Natural killer cell (primary cell): Measurements from ENCODE around the gene SLC39A7. TPM values are rescaled to one million over a fixed set of nuclear protein-coding genes. Genes with fewer than 3 reads are reported as not detected.

Experiments
- ATAC-seq, 3 donors: fragments of 150-1000 bp in 2 of 3; fragments of 200-7000 bp in 1 of 3; cut with Tn5 transposase; 1 replicate in 1 of 3; 2 replicates in 2 of 3; pipeline ENCODE4 v1.10.0; 2021; ENCODE audit warnings: mild to moderate bottlenecking in 2 of 3, moderate library complexity in 2 of 3
- DNase-seq, 2 donors: peaks; one replicate each; pipeline versions ENCODE4 v3.0.0 to v3.0.0-alpha.2; 2013 to 2021; ENCODE audit warnings: mixed read lengths in 1 of 2
- H3K27ac ChIP-seq: one replicate; pipeline ENCODE4 v1.5.1; 2013; ENCODE audit warnings: mild to moderate bottlenecking, low read length
- H3K27me3 ChIP-seq: one replicate; pipeline ENCODE4 v1.6.1; 2013; ENCODE audit warnings: low read length; ENCODE audit not compliant: control insufficient read depth, insufficient read depth
- H3K36me3 ChIP-seq: one replicate; pipeline ENCODE4 v1.6.1; 2013; ENCODE audit warnings: low read length; ENCODE audit not compliant: control insufficient read depth, insufficient read depth
- H3K4me1 ChIP-seq: one replicate; pipeline ENCODE4 v1.6.1; 2013; ENCODE audit warnings: low read length; ENCODE audit not compliant: control insufficient read depth, insufficient read depth
- H3K4me3 ChIP-seq: one replicate; pipeline ENCODE4 v1.5.1; 2013; ENCODE audit warnings: low read length
- H3K9me3 ChIP-seq: one replicate; pipeline ENCODE4 v1.6.1; 2013; ENCODE audit warnings: low read length; ENCODE audit not compliant: control insufficient read depth, insufficient read depth
- H3K27ac Mint-ChIP-seq, 2 donors: one replicate each; pipeline ENCODE4 v1.8.0; 2022; ENCODE audit warnings: mild to moderate bottlenecking in 2 of 2, mixed read lengths in 2 of 2, moderate library complexity in 1 of 2
- H3K27me3 Mint-ChIP-seq, 2 donors: one replicate each; pipeline ENCODE4 v1.8.0; 2022; ENCODE audit warnings: low read depth in 2 of 2, mixed read lengths in 2 of 2
- H3K36me3 Mint-ChIP-seq: one replicate; pipeline ENCODE4 v1.8.0; 2022; ENCODE audit warnings: mixed read lengths
- H3K4me1 Mint-ChIP-seq, 2 donors: one replicate each; pipeline ENCODE4 v1.8.0; 2022; ENCODE audit warnings: mixed read lengths in 2 of 2
- H3K4me3 Mint-ChIP-seq: one replicate; pipeline ENCODE4 v1.8.0; 2022; ENCODE audit warnings: mild to moderate bottlenecking, moderate library complexity, mixed read lengths
- H3K9me3 Mint-ChIP-seq, 2 donors: one replicate each; pipeline ENCODE4 v1.8.0; 2022; ENCODE audit warnings: mixed read lengths in 2 of 2
- CTCF ChIP-seq: fragments of 200-600 bp; IDR thresholded peaks from one replicate; pipeline ENCODE4 v1.8.0; 2022; ENCODE audit warnings: antibody characterized with exemption
- WGBS: methylation state at CpG from one replicate; pipeline ENCODE4 v1.1.7; 2013; ENCODE audit warnings: missing lambda C conversion rate; ENCODE audit not compliant: insufficient coverage; 5-methylcytosine and 5-hydroxymethylcytosine counted together
- intact Hi-C: fragments of 100-400 bp; cut with micrococcal nuclease; formaldehyde crosslinking; loops from one replicate; pipeline ENCODE4 v1.14.2; 2022
- total RNA-seq, 4 donors: library from RNA; stranded (reverse); fragments of 120-200 nt in 1 of 4; gene quantifications; one replicate each; pipeline versions ENCODE4 v1.2.3 to v1.2.4, GENCODE V29; 2013 to 2022

Gene SLC39A7
- total RNA-seq, 3 donors from 2014 or later (not counting 1 experiment from before 2014, with no cell fraction given): 38.9 to 45.7 (median 45.6) TPM

GRCh38 chr6:33168284-33168601, 32.4 kb upstream of the SLC39A7 start:
- Histone ChIP-seq H3K4me1 (no peaks in the 10 kb centered on the region), H3K27ac (no peak overlapping the region), H3K9me3 (no peaks in the 10 kb centered on the region), H3K4me3 (no peak overlapping the region), H3K36me3 (no peaks in the 10 kb centered on the region), H3K27me3 (no peaks in the 10 kb centered on the region)
- peaks cover 0 to 10% of the 10 kb centered on the region in 2 donors for H3K27me3 Mint-ChIP-seq
- H3K36me3 Mint-ChIP-seq: no peaks in the 10 kb centered on the region
- intact Hi-C loops: no loop called here
- DNase-seq: no peak
- no peak overlapping the region for H3K4me3 Mint-ChIP-seq
- H3K9me3 Mint-ChIP-seq: no peaks in the 10 kb centered on the region
- ATAC-seq: no peak
- TF ChIP-seq CTCF: no peak
- H3K4me1 Mint-ChIP-seq: no peaks in the 10 kb centered on the region
- WGBS: 65% methylated on average over 5 of the region's 6 CpGs
- no peak overlapping the region for H3K27ac Mint-ChIP-seq

DNA sequence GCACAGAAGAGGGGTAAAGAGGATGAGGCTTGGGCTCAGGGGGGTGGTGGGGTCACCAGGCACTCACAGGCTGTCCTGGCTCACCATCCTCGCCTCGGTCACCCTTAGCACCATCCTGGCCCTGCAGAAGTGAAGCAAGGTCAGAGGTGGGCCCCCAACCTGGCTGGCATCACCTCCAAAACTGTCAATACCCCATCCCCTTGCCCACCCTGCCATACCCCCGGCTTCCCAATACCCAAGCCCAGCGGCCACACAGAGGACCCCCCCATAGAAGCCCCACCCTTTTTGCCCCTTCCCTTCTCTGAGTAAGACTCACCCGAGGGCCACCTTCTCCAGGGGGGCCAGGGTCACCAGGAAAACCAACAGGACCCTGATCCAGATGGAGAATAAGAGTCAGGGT, 32.0 kb upstream of the SLC39A7 start:
- H3K27me3 Mint-ChIP-seq: peaks cover 0 to 10% of the 10 kb centered on the region in 2 donors
- H3K4me1 Mint-ChIP-seq: no peaks in the 10 kb centered on the region
- peak overlapping the region in 1 of 2 donors; percentile 56 for H3K27ac Mint-ChIP-seq
- intact Hi-C loops: no loop called here
- DNase-seq: no peak
- ATAC-seq: no peak
- Histone ChIP-seq H3K27ac (no peak overlapping the region), H3K4me1 (no peaks in the 10 kb centered on the region), H3K36me3 (no peaks in the 10 kb centered on the region), H3K9me3 (no peaks in the 10 kb centered on the region), H3K27me3 (no peaks in the 10 kb centered on the region), H3K4me3 (no peak overlapping the region)
- no peaks in the 10 kb centered on the region for H3K36me3 Mint-ChIP-seq
- no peaks in the 10 kb centered on the region for H3K9me3 Mint-ChIP-seq
- no peak for TF ChIP-seq CTCF
- H3K4me3 Mint-ChIP-seq: no peak overlapping the region
- 65% methylated on average over 5 of the region's 5 CpGs for WGBS

DNA sequence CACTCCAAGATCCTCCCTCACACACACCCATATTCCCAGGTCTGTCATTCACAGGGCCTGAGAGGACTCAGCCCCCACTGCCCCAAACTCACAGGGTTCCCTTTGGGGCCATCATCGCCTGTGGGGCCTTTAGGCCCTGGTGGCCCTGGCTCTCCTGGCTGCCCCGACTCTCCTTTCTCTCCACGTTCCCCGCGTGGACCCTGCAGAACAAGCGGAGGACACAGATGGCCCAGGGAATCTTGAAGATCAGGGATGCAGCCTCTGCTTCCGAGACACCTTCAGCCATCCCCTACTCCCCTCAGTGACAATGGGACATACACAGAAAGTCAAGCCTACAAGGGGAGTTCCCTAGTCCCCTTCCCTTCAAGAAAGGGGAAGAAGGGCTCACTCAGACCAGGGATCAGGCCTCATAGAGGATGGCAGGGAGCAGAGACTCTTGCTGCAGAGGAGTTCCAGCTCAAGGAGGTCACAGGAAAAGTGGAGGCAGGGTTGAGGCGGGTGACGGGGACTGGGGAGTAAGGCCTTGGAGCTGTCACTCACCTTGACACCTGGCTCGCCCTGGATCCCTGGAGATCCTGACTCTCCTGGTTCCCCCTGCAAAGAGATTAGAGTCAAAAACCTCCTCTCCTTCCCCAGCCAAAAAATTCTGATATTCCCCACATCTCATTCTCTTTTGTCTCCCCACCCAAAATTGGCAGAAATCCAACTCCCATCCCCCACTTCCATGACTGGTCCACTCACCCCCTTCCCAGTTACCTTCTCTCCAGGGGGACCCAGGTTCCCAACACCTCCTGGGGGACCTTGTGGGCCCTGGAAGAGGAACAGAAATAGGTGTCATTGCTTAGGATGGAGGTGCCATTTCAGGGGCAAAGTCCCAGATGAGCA, 31.1 kb upstream of the SLC39A7 start:
- no peaks in the 10 kb centered on the region for H3K27me3 ChIP-seq
- no peak for ATAC-seq
- Mint-ChIP-seq H3K4me1 (no peaks in the 10 kb centered on the region), H3K9me3 (no peaks in the 10 kb centered on the region), H3K36me3 (no peaks in the 10 kb centered on the region), H3K27ac (peak overlapping the region in 1 of 2 donors; percentile 56), H3K27me3 (peaks cover 0 to 4% of the 10 kb centered on the region in 2 donors), H3K4me3 (no peak overlapping the region)
- H3K9me3 ChIP-seq: no peaks in the 10 kb centered on the region
- no peaks in the 10 kb centered on the region for H3K4me1 ChIP-seq
- intact Hi-C loops: no loop called here
- TF ChIP-seq CTCF: no peak
- no peak overlapping the region for H3K4me3 ChIP-seq
- WGBS: 93% methylated on average over 10 of the region's 10 CpGs
- no peak overlapping the region for H3K27ac ChIP-seq
- no peak for DNase-seq
- no peaks in the 10 kb centered on the region for H3K36me3 ChIP-seq
